KOPT-K1 (cell line): Measurements from ENCODE around the gene HLA-DQA1.
"Not testable (repeated sequence)": the region's sequence is repeated elsewhere in the genome, so short reads cannot be mapped to it uniquely, and the experiment has no call there.

Experiments used
- H3K27ac ChIP-seq: fragments of 200-600 bp; sonication (generic); 2 replicates; pipeline ENCODE4 v1.5.1; 2016; ENCODE audit warnings: antibody characterized with exemption, mild to moderate bottlenecking, low read depth, low read length; ENCODE audit not compliant: poor library complexity, severe bottlenecking
- H3K36me3 ChIP-seq: fragments of 200-600 bp; sonication (generic); 2 replicates; pipeline ENCODE4 v1.5.1; 2017; ENCODE audit warnings: antibody characterized with exemption, mild to moderate bottlenecking, low read length, moderate library complexity; ENCODE audit not compliant: insufficient read depth
- H3K9me3 ChIP-seq: fragments of 200-600 bp; sonication (generic); 2 replicates; pipeline ENCODE4 v1.5.1; 2017; ENCODE audit warnings: antibody characterized with exemption, low read length, mild to moderate bottlenecking; ENCODE audit not compliant: insufficient read depth, poor library complexity, severe bottlenecking

Gene HLA-DQA1

DNA sequence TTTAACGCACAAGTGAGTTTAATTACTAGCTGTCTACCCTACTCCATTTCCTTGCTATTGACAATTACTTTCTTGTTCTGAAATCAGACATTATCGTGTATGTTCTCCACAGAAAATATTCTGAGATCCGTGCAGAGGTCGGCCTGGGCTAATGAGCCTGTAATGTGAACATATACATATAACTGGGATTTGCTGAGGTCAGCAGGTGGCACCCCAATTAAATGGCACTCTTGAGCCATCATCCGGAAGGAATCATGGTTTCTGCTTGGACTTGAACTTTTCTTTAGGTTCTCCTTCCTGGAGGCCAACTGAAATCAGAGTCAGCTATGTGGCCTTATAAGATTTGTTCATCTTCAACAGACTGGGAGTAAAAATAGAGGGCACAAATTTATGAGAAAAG lies 25.6 kb downstream of the HLA-DQA1 start:
- H3K9me3 ChIP-seq = no peaks in the 10 kb centered on the region
- H3K27ac ChIP-seq = no peak overlapping the region
- no peaks in the 10 kb centered on the region for H3K36me3 ChIP-seq

DNA sequence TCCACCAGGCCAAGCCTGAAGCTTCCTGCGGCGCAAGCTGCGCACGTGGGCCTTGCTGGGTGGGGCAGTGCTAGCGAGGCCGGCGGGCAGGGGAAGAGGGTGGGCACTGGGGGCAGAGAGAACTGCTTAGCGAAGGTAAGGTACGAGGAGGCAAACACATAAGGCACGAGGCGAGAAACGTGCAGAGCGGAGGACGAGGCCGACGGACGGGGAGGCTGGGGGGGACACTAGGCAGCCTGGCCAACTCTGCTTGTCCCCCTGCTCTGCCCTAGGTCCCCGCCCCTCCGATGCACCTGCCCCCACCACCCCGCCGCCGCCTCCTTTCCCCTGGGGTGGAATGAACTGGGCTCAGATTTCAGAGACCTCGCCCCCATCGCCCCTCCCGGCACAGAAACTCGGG lies 27.1 kb downstream of the HLA-DQA1 start:
- H3K9me3 ChIP-seq = no peaks in the 10 kb centered on the region
- H3K36me3 ChIP-seq = no peaks in the 10 kb centered on the region
- H3K27ac ChIP-seq = no peak overlapping the region

DNA sequence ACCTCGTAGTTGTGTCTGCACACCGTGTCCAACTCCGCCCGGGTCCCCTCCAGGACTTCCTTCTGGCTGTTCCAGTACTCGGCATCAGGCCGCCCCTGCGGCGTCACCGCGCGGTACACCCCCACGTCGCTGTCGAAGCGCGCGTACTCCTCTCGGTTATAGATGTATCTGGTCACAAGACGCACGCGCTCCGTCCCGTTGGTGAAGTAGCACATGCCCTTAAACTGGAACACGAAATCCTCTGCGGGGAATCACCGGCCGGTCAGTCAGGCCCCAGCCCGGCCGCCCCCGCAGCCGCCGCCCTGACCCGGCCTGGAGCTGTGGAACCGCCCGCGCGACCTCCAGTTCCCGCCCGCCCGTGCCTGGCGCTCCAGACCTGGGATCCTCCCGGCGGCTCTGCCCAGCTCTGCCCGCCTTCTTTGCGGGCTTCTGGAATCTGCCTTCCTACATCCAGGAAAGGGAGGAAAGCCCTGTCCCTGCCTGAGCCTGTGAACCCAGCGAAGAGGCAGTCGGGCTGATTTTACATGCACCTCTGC lies 27.7 kb downstream of the HLA-DQA1 start:
- H3K36me3 ChIP-seq = no peaks in the 10 kb centered on the region
- no peak overlapping the region for H3K27ac ChIP-seq
- H3K9me3 ChIP-seq = no peaks in the 10 kb centered on the region

DNA sequence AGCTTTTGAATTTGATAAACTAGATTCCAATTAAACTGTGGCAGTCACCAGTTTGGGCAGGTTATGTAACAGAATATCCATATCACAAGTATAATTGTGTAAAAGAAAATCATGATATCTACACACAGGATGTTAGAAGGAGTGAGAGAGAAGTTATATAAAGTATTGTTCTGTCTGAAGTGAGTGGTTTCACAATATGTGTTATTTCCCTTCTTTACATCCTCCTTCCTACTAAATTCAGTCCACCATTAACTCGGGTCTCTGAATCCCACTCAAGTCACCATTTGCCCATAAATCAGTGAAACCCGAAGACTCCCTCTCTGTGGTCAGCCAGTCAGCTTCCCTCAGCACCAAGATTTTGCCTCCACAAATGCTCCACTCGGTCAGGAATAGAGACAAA lies 28.5 kb downstream of the HLA-DQA1 start:
- Histone ChIP-seq H3K9me3 (no peaks in the 10 kb centered on the region), H3K27ac (no peak overlapping the region), H3K36me3 (no peaks in the 10 kb centered on the region)

DNA sequence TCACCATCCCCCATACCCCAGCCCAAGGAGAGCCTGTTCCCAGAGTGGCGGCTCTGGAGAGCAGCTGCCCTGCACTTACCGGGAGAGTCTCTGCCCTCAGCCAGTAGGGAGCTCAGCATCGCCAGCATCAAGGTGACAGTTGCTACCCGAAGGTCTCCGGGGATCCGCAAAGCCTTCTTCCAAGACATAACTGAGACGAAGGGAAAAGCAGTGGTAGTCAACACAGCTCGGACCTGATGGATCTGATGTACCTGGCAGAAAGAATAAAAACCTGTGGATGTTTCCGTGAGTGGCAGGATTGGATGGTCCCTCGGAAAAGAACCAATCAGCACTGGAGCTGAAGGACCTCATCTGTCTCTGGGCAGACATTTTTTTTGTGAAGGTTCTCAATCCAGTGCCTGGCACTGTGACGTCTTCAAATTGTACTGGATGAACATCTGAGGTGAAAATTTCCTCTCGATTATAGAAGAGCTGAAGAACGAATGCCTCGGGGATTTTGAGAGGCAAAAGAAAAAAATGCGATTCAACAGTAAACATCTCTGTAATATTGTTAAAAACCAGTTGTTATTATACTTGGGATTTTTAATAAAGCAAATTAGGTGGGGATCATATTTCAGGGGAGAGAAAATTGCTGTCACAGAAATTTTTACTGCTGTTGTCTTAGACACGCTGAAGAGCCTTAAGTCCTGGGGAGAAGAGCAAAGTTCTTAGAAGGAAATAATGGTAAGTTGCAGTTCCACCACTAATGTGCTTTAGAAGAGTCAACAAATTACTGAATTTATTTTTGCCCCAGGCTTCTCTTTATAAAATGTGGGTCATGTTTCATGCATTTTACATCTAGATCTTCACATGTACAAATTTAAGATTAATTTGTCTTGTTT lies 29.5 kb downstream of the HLA-DQA1 start, which contains the start of gene HLA-DQB1:
HLA-DQB1 (minus strand) TSS at position 238 of the 881 bp plus-strand sequence; CDS start at position 188, 50 bp downstream.
- Histone ChIP-seq H3K27ac (no peak within 1 kb of the TSS), H3K36me3 (no peaks in the 10 kb centered on the region), H3K9me3 (no peaks in the 10 kb centered on the region)

DNA sequence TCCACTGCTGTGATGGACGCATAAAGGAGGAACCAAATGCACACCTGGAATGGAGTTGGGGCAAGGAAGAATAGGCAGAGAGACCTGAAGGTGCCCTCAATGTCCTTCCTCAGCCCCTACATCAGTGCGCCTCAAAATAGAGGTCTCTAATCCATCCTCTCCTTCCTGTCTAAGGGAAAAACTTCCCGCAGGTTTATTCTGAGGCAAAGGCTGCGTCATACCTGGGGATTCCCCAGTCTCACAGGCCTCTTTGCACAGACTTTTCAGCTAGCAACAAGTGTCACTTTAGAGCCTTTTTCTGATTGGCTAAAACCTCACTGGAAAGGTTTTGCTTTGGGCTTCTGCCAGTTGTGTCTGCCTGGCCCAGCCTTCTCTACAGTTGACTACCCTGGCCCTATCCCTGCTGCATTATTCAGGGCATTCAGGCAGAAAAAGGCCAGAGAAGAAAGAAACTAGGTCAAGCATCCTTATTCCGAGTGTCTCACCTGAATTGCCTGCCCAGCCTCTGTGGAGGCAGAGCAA lies 31.1 kb downstream of the HLA-DQA1 start:
- H3K27ac ChIP-seq = no peak overlapping the region
- H3K36me3 ChIP-seq = no peaks in the 10 kb centered on the region
- no peaks in the 10 kb centered on the region for H3K9me3 ChIP-seq

DNA sequence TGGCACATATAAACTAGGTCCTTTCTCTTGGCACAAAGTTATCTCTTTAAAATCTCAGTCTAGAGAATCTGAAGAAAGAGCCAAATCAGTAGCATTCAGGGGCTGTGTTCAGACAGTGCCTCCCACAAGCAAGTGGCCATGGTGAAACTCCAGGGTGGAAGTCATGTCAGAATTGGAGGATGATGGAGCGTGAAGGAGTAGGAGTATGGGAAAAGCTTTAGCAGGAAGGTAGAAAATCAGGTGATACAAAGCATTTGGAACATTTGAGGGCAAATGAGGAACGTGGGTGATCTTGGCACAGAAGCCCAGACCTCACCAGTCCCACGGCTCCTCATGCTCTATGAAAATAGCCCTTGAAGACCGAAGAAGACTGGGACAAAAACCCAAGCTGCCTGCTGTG lies 32.0 kb downstream of the HLA-DQA1 start:
- H3K9me3 ChIP-seq = no peaks in the 10 kb centered on the region
- no peak overlapping the region for H3K27ac ChIP-seq

DNA sequence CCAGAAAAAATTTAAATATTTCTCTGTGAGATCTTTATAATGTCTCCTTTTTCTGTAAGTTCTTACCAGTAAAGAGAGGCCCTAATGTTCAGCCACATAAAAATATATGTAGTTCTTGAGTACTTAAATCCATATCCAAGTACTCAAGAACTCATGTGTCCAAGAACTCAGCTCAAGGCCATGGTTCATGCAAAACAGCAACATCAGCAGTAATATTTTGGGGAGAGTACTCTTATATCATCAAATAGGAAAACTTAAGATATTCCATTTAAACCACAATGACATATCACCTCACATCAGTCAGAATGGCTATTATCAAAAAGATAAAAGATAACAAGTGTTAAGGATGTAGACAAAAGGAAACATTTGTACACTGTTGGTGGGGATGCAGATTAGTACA lies 32.7 kb downstream of the HLA-DQA1 start:
- no peaks in the 10 kb centered on the region for H3K36me3 ChIP-seq
- no peaks in the 10 kb centered on the region for H3K9me3 ChIP-seq

More for the DNA sequence above, 32.0 kb downstream of the HLA-DQA1 start:
- no peaks in the 10 kb centered on the region for H3K36me3 ChIP-seq

DNA sequence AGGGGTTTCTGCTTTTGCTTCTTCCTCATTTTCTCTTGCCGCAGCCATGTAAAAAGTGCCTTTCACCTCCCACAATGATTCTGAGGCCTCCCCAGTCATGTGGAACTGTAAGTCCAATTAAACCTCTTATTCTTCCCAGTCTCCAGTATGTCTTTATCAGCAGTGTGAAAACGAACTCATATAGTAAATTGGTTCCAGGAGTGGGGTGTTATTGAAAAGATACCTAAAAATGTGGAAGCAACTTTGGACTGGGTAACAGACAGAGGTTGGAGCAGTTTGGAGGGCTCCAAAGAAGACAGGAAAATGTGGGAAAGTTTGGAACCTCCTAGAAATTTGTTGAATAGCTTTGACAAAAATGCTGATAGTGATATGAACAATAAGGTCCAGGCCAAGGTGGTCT lies 34.7 kb downstream of the HLA-DQA1 start:
- H3K36me3 ChIP-seq, H3K27ac ChIP-seq, H3K9me3 ChIP-seq: not testable (repeated sequence)

More for the DNA sequence above, 32.7 kb downstream of the HLA-DQA1 start:
- H3K27ac ChIP-seq = no peak overlapping the region

DNA sequence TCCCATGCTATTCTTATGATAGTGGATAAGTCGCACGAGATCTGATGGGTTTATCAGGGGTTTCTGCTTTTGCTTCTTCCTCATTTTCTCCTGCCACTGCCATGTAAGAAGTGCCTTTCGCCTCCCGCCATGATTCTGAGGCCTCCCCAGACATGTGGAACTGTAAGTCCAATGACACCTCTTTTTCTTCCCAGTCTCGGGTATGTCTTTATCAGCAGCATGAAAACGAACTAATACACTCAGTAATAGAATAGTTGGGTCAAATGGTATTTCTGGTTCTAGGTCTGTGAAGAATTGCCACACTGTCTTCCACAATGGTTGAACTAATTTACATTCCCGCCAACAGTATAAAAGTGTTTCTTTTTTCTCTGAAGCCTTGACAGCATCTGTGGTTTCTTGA lies 36.9 kb downstream of the HLA-DQA1 start:
- not testable (repeated sequence) for H3K9me3 ChIP-seq, H3K36me3 ChIP-seq, H3K27ac ChIP-seq

DNA sequence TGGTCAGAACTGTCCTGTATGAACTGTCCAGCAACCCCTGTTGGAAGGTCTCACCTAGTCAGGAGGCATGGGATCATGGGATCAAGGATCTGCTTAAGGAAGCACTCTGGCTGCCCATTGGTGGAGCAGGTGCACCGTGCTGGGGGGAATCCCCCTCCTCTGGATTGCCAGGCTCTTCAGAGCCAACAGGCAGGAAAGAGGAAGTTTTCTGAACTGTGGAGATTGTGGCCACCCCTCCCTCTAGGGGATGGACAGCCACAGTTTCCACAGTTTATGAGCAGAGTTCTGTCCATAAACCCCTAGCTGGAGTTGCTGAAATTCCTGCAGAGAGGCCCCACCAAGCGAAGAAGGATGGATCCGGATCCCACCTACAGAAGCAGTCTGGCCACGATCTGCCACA lies 42.3 kb downstream of the HLA-DQA1 start:
- Histone ChIP-seq H3K27ac (no peak overlapping the region), H3K36me3 (no peaks in the 10 kb centered on the region), H3K9me3 (no peaks in the 10 kb centered on the region)

DNA sequence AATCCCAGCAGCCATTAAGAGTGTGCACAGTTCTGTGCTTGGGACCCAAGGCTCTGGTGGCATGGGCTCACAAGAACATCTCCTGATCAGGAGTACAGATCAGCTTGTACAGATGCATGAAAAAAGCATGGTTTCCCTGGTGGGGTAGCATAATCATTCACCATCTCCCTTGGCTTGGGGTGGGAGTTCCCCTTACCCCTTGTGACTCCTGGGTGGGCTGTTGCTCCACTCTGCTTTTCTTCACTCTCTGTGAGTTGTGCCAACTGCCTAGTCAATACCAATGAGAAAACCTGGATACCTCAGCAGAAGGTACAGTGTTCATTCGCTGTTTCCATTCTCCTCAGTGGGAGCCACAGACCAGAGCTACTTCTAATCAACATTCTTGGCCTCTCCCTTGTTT lies 42.8 kb downstream of the HLA-DQA1 start:
- Histone ChIP-seq H3K36me3 (no peaks in the 10 kb centered on the region), H3K9me3 (no peaks in the 10 kb centered on the region), H3K27ac (no peak overlapping the region)

DNA sequence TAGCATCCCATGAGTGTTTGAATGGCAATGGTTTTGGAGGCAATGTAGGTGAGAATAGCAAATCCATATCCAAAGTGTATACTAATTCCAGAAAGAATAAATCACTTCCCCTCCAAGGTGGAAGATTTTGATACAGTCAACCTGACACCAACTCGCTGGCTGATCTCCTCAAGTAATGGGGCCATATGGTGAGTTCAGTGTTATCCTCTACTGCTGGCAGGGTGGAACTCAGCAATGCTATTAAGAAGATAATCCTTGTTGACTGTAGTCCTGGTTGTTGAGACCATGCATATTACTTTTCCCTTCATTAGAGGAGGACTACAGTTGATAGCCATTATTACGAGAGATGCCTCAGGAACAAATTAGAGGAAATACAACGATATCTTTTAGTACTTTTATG lies 47.0 kb downstream of the HLA-DQA1 start:
- no peaks in the 10 kb centered on the region for H3K9me3 ChIP-seq
- no peaks in the 10 kb centered on the region for H3K36me3 ChIP-seq
- no peak overlapping the region for H3K27ac ChIP-seq

DNA sequence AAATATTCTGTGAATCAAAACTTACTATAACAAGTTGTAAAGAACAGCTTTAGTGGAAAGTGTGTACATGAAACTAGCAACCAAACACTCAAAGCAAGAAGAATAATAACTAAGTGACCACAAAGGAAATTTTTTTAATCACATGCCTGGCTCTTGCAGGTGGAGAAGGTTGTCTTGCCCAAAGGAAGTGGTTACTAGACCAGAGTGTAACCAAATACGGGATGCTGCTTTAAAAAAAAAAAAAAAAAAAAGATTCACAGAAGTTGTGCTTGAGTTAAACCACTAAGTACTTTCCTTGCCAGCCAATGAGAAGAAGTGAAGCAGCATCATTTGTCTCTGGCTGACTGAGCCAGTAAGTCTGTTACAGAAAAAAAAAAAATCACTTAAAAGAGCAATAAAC lies 48.4 kb downstream of the HLA-DQA1 start:
- Histone ChIP-seq H3K9me3 (no peaks in the 10 kb centered on the region), H3K27ac (no peak overlapping the region), H3K36me3 (no peaks in the 10 kb centered on the region)

DNA sequence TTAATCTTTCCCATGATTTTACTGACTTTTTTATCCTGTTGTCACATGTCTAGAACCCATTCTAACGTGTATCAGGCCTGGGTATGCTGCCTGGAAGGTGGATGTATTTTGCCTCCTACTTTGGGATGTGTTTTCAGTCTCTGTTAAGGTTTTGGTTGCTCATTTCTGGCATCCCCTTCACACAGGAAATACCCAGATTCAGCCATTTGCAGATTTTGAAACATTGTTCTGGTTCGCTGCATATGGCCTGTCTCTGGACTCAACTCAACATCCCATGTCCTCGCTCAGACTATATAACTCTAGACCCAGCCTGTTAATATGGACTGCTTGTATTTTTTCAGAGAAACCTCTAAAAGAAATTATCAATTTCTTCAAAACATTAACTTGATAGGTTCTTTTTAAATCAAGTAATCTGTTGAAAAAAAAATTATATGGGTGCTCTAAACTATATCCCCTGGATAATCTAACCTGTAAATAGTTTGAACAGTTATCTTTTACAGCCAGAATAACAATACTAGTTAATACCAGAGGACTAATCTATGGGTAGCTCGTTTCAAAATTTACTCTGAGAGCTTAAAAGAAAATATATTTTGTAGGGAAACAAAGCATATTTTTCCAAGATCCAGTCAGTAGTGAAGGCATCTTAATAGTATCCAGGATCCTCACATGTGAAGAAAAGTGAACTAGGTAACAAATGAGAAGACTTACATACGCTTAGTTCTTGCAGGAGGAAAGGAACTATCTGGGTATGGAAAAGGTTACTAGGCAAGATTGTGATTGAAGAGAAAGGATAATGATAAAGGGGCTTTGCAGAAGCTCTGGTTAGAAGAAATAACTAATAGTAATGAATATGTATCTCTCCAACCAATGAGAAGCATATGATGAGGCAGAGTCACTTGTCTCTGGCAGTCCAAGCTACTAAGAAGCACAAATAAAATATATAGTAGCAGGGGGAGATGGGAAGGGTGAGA lies 52.6 kb downstream of the HLA-DQA1 start:
- Histone ChIP-seq H3K36me3 (no peaks in the 10 kb centered on the region), H3K27ac (no peak overlapping the region)

More for the DNA sequence above, 52.6 kb downstream of the HLA-DQA1 start:
- H3K9me3 ChIP-seq = no peaks in the 10 kb centered on the region
